Measurements from ENCODE around the gene FGF9.

The FGF9 gene

GRCh38 chr13:21752501-21752900 is 81.6 kb downstream of the FGF9 start:
- no peak for DNase-seq (ENCODE audit: extremely low read depth in 1 of 2, low read depth in 1 of 2)

GRCh38 chr13:21753117-21753729 is 82.3 kb downstream of the FGF9 start:
- DNase-seq (ENCODE audit: extremely low read depth in 1 of 2, low read depth in 1 of 2): no peak
